SK-MEL-5 (cell line): ENCODE results near the gene PATJ. TPM values are rescaled to one million over a fixed set of nuclear protein-coding genes. Genes with fewer than 3 reads are reported as not detected.

Source experiments
- DNase-seq: peaks from one replicate; pipeline ENCODE4 v3.0.0-alpha.2; 2016; ENCODE audit warnings: low read depth, low spot score
- in situ Hi-C: cut with HindIII; loops from 2 replicates; pipeline ENCODE4 v1.10.0; 2016; ENCODE audit warnings: low sequenced_read_pairs, high pct_unique_total_duplicates, low pct_unique_long_range_greater_than_20kb
- total RNA-seq: library from RNA; depleted of rRNA; stranded (reverse); fragments of >200 nt; shearing (Covaris generic); gene quantifications from 2 replicates; pipeline ENCODE4 v1.2.3, GENCODE V29; 2014

PATJ gene
- total RNA-seq, 1 experiment from 2014 or later: 6.3 TPM

DNA sequence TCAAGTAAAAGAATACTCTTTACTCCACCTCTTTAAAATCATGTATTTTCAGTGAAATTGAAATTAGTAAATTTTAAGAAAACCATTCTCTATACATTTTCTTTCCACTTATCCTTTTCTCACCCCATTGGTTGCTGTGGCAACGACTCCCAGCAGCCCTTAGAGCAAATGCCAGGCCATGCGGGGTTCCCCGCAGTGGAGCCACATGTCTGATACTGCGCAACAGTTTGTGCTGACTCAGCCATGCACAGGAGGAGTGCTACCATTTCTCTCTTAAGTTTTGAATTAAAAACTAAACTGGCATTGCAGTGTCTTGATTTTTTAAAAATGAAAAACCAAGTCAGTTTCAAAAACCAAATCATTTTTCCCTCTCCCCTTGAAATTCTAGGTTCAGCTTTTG is 238.3 kb downstream of the PATJ start:
- in situ Hi-C loops: no loop called here
- no peak for DNase-seq

DNA sequence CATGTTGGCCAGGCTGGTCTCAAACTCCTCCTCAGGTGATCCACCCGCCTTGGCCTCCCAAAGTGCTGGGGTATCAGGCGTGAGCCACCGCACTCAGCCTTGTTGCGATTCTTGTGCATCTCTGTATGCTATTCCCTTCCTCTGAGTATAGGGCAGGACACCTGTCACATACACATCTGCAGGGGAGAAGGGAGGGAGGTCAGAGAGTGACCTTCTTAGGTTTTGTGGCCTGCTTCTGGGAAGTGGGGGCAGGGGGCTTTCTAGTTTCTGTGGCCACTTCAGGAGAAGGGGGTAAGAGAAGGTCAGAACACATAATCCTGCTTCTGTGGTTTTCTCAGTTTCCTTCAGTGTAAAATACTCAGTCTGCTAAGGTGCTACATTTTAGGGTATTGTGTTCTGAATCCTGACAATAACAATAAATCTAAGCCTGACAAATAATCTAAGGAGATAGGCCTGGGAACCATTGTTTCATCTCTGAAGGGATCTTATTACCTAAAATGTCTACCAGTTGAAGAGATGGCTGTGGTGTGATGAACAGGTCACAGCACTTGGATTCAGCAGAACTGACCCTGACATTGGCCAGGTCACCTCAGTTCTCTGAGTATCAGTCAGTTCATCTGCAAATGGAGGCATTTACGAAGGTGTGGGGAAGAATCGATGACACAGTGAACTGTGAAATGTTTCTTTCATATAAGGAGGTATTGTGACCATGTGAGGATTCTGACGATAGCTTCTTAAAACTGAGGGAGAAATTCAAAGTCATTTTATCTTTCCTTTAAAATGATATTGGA is 239.8 kb downstream of the PATJ start:
- in situ Hi-C loops: no loop called here
- DNase-seq: no peak

DNA sequence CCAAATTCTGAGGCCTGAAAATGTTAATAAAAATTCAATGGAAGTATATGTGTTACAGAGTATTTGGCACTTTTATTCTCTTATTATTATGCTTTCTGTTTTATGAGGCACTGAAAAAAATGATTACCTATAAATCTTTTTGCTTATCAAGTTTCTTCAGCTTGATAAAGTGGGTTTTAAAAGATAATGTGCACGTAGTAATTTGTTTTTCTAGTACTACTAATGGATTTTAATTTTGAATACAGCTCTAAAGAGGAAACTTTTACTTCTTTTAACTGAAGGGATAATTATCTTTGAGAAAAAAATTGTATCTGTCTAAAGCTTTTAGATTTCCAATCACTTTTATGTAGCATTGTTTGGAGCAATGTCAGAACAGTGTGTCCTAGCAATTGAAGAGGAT is 241.0 kb downstream of the PATJ start:
- in situ Hi-C loops: no loop called here
- DNase-seq: no peak

DNA sequence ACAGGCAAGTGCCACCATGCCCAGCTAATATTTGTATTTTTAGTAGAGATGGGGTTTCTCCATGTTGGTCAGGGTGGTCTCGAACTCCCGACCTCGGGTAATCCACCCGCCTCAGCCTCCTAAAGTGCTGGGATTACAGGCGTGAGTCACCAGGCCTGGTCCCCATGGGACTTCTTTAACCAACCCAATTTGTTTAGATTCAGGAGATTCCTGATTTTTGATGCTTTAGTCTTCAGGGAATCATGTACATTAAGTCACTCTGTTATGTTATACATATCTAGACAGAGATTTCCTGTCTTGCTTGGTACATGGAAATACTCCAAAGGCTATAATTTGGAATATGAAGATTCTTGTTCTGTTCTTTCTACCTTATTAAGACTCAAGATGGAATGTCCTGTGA is 250.0 kb downstream of the PATJ start:
- in situ Hi-C loops: no loop called here

GRCh38 chr1:61993331-61993961 is 251.2 kb downstream of the PATJ start:
- in situ Hi-C loops: no loop called here
- peak; percentile 85 for DNase-seq

More for the DNA sequence above, 250.0 kb downstream of the PATJ start:
- DNase-seq: no peak

- in situ Hi-C loops: no loop called here
- DNase-seq: no peak
These were observed 253.4 kb downstream of the PATJ start for GRCh38 chr1:61995641-61996040.

DNA sequence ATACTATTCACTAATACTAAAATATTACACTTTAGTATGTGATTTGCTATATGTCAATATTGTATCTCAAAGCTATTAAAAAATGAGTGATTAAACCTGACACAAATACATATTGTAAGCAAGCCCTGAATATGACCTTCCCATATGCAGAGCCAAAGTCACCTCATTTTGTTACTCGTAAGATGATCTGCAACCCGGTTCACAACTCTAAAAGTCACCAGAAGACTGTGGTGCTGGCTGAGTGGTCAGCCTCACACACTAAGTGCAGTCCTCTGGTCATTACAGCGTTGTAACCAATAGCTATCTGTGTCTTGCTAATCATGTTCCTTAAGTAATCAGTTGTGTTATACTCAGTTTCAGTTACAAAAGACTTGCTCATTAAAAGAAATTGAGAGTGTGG is 254.8 kb downstream of the PATJ start:
- DNase-seq: no peak

DNA sequence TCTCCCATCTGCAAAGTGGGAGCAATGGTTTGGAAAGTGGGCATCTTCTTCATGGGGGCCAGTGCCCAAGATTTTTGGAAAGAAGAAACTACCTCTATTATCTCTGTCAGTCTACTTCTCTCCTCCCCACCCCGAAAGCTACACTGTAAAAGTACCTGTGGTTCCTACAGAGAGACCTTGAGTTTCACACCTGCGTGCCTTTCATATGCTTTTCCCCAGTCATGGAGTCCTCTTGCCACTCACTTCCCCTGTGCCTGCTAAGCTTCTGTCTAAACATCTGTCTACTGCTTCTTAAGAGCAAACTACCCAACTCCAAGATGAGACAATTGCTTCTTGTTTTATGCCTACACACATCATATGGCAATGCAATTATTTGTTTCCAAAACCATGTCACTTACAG is 261.5 kb downstream of the PATJ start:
- in situ Hi-C loops: no loop called here

More for the DNA sequence above, 254.8 kb downstream of the PATJ start:
- in situ Hi-C loops: no loop called here

GRCh38 chr1:62006690-62007089 is 264.4 kb downstream of the PATJ start:
- no peak for DNase-seq
- in situ Hi-C loops: no loop called here

More for the DNA sequence above, 261.5 kb downstream of the PATJ start:
- DNase-seq: no peak

DNA sequence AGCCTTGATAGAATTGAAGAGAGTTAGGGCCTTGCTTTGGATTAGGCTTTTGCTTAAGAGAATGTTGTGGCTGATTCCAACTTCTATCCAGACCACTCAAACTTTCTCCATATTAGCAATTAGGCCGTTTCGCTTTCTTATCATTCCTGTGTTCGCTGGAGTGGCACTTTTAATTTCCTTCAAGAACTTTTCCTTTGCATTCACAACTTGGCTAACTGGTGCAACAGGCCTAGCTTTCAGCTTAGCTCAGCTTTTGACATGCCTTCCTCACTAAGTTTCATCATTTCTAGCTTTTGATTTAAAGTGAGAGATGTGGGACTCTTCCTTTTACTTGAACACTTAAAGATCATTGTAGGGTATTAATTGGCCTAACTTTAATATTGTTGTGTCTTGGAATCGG is 268.7 kb downstream of the PATJ start:
- DNase-seq: no peak
- in situ Hi-C loops: no loop called here

- in situ Hi-C loops: no loop called here
- no peak for DNase-seq
These were observed 269.8 kb downstream of the PATJ start for GRCh38 chr1:62012095-62012494.

DNA sequence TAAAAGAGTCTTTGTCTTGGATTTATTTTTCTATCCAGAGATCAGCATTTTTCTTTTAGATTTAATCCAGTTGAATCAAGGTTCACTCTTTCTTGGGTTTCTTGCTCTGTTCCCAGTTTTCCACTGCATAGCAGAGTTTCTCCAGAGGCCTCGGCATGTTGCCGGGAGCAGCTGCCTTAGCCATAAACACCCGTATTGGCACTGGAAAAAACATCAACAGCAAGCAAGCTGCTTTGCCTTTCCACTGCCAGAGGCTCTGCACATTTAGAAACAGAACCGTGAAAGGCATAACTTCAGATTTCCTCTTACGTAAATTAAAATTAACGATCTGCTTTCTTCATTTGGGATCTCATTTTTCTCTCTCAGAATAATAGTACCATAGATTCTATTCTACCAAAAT is 270.6 kb downstream of the PATJ start:
- DNase-seq: no peak
- in situ Hi-C loops: no loop called here

GRCh38 chr1:62013264-62013663 is 271.0 kb downstream of the PATJ start:
- no peak for DNase-seq
- in situ Hi-C loops: no loop called here

GRCh38 chr1:62022382-62022983 is 280.2 kb downstream of the PATJ start:
- DNase-seq: no peak
- in situ Hi-C loops: no loop called here

DNA sequence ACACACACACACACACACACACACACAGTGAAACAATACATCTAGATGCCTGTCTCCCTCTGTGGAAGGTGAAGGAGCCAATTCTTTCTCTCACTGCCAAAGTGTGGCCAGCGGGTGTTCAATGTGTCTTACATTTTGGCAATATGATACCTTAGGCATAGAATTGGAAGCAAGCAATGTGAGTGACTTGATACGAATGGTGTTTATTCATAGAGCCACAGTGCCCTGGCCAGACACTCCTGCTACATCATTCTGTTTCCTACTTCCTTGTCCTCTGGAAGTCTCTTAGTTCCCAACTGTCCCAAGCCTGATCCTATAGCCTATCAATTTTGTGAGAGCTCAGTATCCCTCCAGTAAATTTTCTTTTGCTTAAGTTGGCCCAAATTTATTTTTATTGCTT is 282.4 kb downstream of the PATJ start:
- in situ Hi-C loops: no loop called here
- no peak for DNase-seq

GRCh38 chr1:62025154-62025553 is 282.9 kb downstream of the PATJ start:
- in situ Hi-C loops: no loop called here

GRCh38 chr1:62025892-62026291 is 283.6 kb downstream of the PATJ start:
- peak; percentile 12 for DNase-seq
- in situ Hi-C loops: no loop called here

More at GRCh38 chr1:62025154-62025553, 282.9 kb downstream of the PATJ start:
- no peak for DNase-seq

GRCh38 chr1:62029704-62030103 is 287.4 kb downstream of the PATJ start:
- in situ Hi-C loops: no loop called here
- DNase-seq: no peak

DNA sequence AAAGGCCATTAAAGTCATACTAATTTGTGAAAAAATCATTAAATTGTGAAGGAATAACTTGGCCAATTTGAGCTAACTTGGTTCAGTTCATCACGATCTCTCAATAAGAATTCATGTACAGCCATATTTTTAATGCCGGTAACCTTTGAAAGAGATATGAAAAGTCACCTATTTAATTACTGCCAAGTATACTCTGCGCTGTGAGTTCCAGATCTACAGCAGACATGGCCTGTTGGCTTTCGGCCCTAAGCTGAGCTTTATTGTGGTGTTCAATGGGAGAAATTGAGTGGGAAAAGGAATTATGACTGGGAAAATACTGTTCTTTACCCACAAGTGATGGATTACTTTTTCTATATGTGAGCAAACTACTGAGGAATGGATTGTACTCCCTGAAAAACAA is 292.5 kb downstream of the PATJ start:
- in situ Hi-C loops: no loop called here
- DNase-seq: no peak
